H1 (cell line): Measurements from ENCODE around the gene PPARA. TPM values are rescaled to one million over a fixed set of nuclear protein-coding genes. Genes with fewer than 3 reads are reported as not detected.

Experiments
- CBX8 ChIP-seq: fragments of 300-800, 300-1000 bp; sonication (generic); IDR thresholded peaks from 2 replicates; pipeline ENCODE4 v1.7.1; 2016; ENCODE audit warnings: low read depth, low read length, borderline replicate concordance
- CHD7 ChIP-seq: fragments of 300-600 bp; sonication (generic); IDR thresholded peaks from 2 replicates; pipeline ENCODE4 v1.7.1; 2012; ENCODE audit warnings: low read length, moderate library complexity, mild to moderate bottlenecking, inconsistent platforms; ENCODE audit not compliant: insufficient replicate concordance
- KDM4A ChIP-seq: IDR thresholded peaks from one replicate; pipeline ENCODE4 v1.7.1; 2012; ENCODE audit warnings: low read depth, mild to moderate bottlenecking, moderate library complexity, low read length, inconsistent platforms; ENCODE audit not compliant: severe bottlenecking
- RNF2 ChIP-seq: fragments of 200-900, 300-1000 bp; sonication (generic); IDR thresholded peaks from 2 replicates; pipeline ENCODE4 v1.7.1; 2016; ENCODE audit warnings: borderline replicate concordance, low read depth, mild to moderate bottlenecking, antibody characterized with exemption, low read length; ENCODE audit not compliant: poor library complexity, severe bottlenecking; ENCODE audit errors: missing control alignments
- RXRA ChIP-seq: IDR thresholded peaks from 2 replicates; pipeline ENCODE4 v1.6.1; 2011; ENCODE audit warnings: low read depth, mild to moderate bottlenecking, low read length, moderate library complexity; ENCODE audit not compliant: insufficient read depth
- TAF1 ChIP-seq: IDR thresholded peaks from 2 replicates; pipeline ENCODE4 v1.6.1; 2011; ENCODE audit warnings: mild to moderate bottlenecking, low read depth, low read length
- polyA plus RNA-seq, 7 experiments: library from polyadenylated mRNA; depleted of rRNA in 3 of 7; stranded (reverse) in 5 of 7; unstranded in 2 of 7; fragments of >200 nt in 5 of 7; fragments of 200-250 nt in 2 of 7; gene quantifications; 1 replicate in 5 of 7; 2 replicates in 1 of 7; 4 replicates in 1 of 7; pipeline versions ENCODE4 v1.2.1 to v1.2.3, GENCODE V29; 2011 to 2013; ENCODE audit warnings: missing spikeins in 2 of 7, mixed read lengths in 2 of 7
- total RNA-seq: library from RNA; stranded (reverse); fragmentation: NEBNext Ultra II Directional; extraction: Animal tissue kit (Norgen Biotek cat#: 25700); gene quantifications from 2 replicates; pipeline ENCODE4 v1.2.1, GENCODE V29; 2021

The PPARA gene
- total and polyA plus RNA-seq, 2 of the 8 experiments (the other 6 are each of a cell fraction or from before 2014, with no cell fraction given) = 3.1 to 8.2 TPM

GRCh38 chr22:46269564-46269963 lies 119.2 kb downstream of the PPARA start (continued):
- no peak for TF ChIP-seq CHD7
- no peak for TF ChIP-seq CBX8
- TF ChIP-seq RNF2 = no peak
- TF ChIP-seq TAF1 = no peak
- no peak for TF ChIP-seq RXRA
- TF ChIP-seq KDM4A = no peak
